Liver (tissue), 9 donors: ENCODE measurements around the gene ADISSP. TPM values are rescaled to one million over a fixed set of nuclear protein-coding genes. Genes with fewer than 3 reads are reported as not detected.

ENCODE experiments used
- DNase-seq: peaks from one replicate; pipeline ENCODE4 v3.0.0-alpha.2; 2017; ENCODE audit warnings: low spot score
- H3K27ac ChIP-seq, 2 donors: one replicate each; pipeline ENCODE4 v1.7.0; 2013; ENCODE audit warnings: inconsistent platforms in 2 of 2, low read length in 2 of 2, control low read depth in 1 of 2, low read depth in 1 of 2, mild to moderate bottlenecking in 1 of 2
- H3K27me3 ChIP-seq, 4 donors: one replicate each; pipeline versions ENCODE4 v1.6.1 to v1.7.0; 2013; ENCODE audit warnings: low read length in 3 of 4, inconsistent platforms in 1 of 4, mild to moderate bottlenecking in 1 of 4, moderate library complexity in 1 of 4; ENCODE audit not compliant: control insufficient read depth in 4 of 4, insufficient read depth in 4 of 4
- H3K36me3 ChIP-seq, 4 donors: one replicate each; pipeline versions ENCODE4 v1.6.1 to v1.7.0; 2013; ENCODE audit warnings: low read length in 3 of 4, mild to moderate bottlenecking in 3 of 4, low read depth in 1 of 4, moderate library complexity in 1 of 4; ENCODE audit not compliant: control insufficient read depth in 4 of 4, insufficient read depth in 3 of 4
- H3K4me1 ChIP-seq, 4 donors: one replicate each; pipeline versions ENCODE4 v1.6.1 to v1.7.0; 2013; ENCODE audit warnings: low read length in 3 of 4, mild to moderate bottlenecking in 3 of 4, moderate library complexity in 1 of 4; ENCODE audit not compliant: control insufficient read depth in 4 of 4, insufficient read depth in 4 of 4
- H3K4me3 ChIP-seq, 3 donors: one replicate each; pipeline versions ENCODE4 v1.6.1 to v1.7.0; 2013; ENCODE audit warnings: low read length in 3 of 3, control low read depth in 1 of 3, low read depth in 1 of 3, mild to moderate bottlenecking in 1 of 3
- H3K9ac ChIP-seq, 2 donors: one replicate each; pipeline ENCODE4 v1.7.0; 2013; ENCODE audit warnings: low read length in 2 of 2, mild to moderate bottlenecking in 2 of 2, moderate library complexity in 2 of 2, control low read depth in 1 of 2, low read depth in 1 of 2
- H3K9me3 ChIP-seq, 4 donors: one replicate each; pipeline versions ENCODE4 v1.6.1 to v1.7.0; 2013; ENCODE audit warnings: low read length in 3 of 4; ENCODE audit not compliant: control insufficient read depth in 4 of 4
- EGR1 ChIP-seq, 2 donors: IDR thresholded peaks; 2 replicates each; pipeline ENCODE4 v1.6.1; 2016 to 2018; ENCODE audit warnings: antibody characterized with exemption in 2 of 2, low read depth in 2 of 2
- FOXA1 ChIP-seq: IDR thresholded peaks from 2 replicates; pipeline ENCODE4 v1.6.1; 2016; ENCODE audit warnings: antibody characterized with exemption
- FOXA2 ChIP-seq: IDR thresholded peaks from 2 replicates; pipeline ENCODE4 v1.6.1; 2016; ENCODE audit warnings: antibody characterized with exemption
- GABPA ChIP-seq, 2 donors: IDR thresholded peaks in 1 of 2; conservative IDR thresholded peaks in 1 of 2; 2 replicates each; pipeline ENCODE4 v1.6.1; 2016; ENCODE audit warnings: antibody characterized with exemption in 2 of 2, mild to moderate bottlenecking in 1 of 2, moderate library complexity in 1 of 2
- HNF4A ChIP-seq, 2 donors: conservative IDR thresholded peaks; 2 replicates each; pipeline ENCODE4 v1.6.1; 2016; ENCODE audit warnings: antibody characterized with exemption in 2 of 2, mild to moderate bottlenecking in 2 of 2
- HNF4G ChIP-seq: IDR thresholded peaks from 2 replicates; pipeline ENCODE4 v1.6.1; 2016; ENCODE audit warnings: antibody characterized with exemption
- JUND ChIP-seq, 2 donors: IDR thresholded peaks; 2 replicates each; pipeline ENCODE4 v1.6.1; 2016; ENCODE audit warnings: antibody characterized with exemption in 2 of 2
- NR2F2 ChIP-seq: IDR thresholded peaks from 2 replicates; pipeline ENCODE4 v1.6.1; 2016; ENCODE audit warnings: antibody characterized with exemption
- RAD21 ChIP-seq, 2 donors: IDR thresholded peaks; 2 replicates each; pipeline ENCODE4 v1.6.1; 2016; ENCODE audit warnings: antibody characterized with exemption in 2 of 2, mild to moderate bottlenecking in 2 of 2
- RXRA ChIP-seq, 2 donors: IDR thresholded peaks; 2 replicates each; pipeline ENCODE4 v1.6.1; 2017 to 2018; ENCODE audit warnings: antibody characterized with exemption in 2 of 2, mild to moderate bottlenecking in 1 of 2
- SP1 ChIP-seq: IDR thresholded peaks from 2 replicates; pipeline ENCODE4 v1.6.1; 2018; ENCODE audit warnings: antibody characterized with exemption, mild to moderate bottlenecking
- TAF1 ChIP-seq: conservative IDR thresholded peaks from 2 replicates; pipeline ENCODE4 v1.6.1; 2016; ENCODE audit warnings: antibody characterized with exemption, mild to moderate bottlenecking
- YY1 ChIP-seq: IDR thresholded peaks from 2 replicates; pipeline ENCODE4 v1.6.1; 2016; ENCODE audit warnings: antibody characterized with exemption, mild to moderate bottlenecking
- whole genome bisulfite sequencing: extraction: QIAGEN DNeasy Blood & Tissue Kit; methylation state at CpG from one replicate; pipeline ENCODE4 v1.1.7; 2013; 5-methylcytosine and 5-hydroxymethylcytosine counted together
- polyA plus RNA-seq, 2 donors: library from polyadenylated mRNA; stranded (reverse) in 1 of 2; unstranded in 1 of 2; fragments of 200-250 nt in 1 of 2; fragments of >200 nt in 1 of 2; fragmentation: Nextera tagmentation in 1 of 2; extraction: Ambion mirVana in 1 of 2; gene quantifications; one replicate each; pipeline versions ENCODE4 v1.2.1 to v1.2.3, GENCODE V29; 2013 to 2015
- total RNA-seq, 2 donors: library from RNA; depleted of rRNA; stranded (reverse); fragments of >200 nt; gene quantifications; one replicate each; pipeline ENCODE4 v1.2.3, GENCODE V29; 2014
- TF ChIP-seq, protein P1 (sequence below): IDR thresholded peaks from 2 replicates; pipeline ENCODE4 v1.6.1; 2016; ENCODE audit warnings: antibody characterized with exemption, mild to moderate bottlenecking
- TF ChIP-seq, protein P2 (sequence below): fragments of 150-350 bp; IDR thresholded peaks from 2 replicates; pipeline ENCODE4 v1.5.1; 2017; ENCODE audit warnings: improper control_type of control experiment, low read depth, low read length; ENCODE audit not compliant: missing input control
- TF ChIP-seq, protein P3 (sequence below): IDR thresholded peaks from 2 replicates; pipeline ENCODE4 v1.6.1; 2016; ENCODE audit warnings: antibody characterized with exemption
- TF ChIP-seq, protein P4 (sequence below): IDR thresholded peaks from 2 replicates; pipeline ENCODE4 v1.6.1; 2016; ENCODE audit warnings: antibody characterized with exemption
- TF ChIP-seq, protein P5 (sequence below): IDR thresholded peaks from 2 replicates; pipeline ENCODE4 v1.6.1; 2016; ENCODE audit warnings: antibody characterized with exemption
- donor health status: healthy.
- donor health status: healthy.
- donor health status: healthy.
- donor health status: healthy.
- donor health status: healthy.

The ADISSP gene
- total and polyA plus RNA-seq, 4 donors, result 3.8 to 27.3 (median 10.4) TPM

DNA sequence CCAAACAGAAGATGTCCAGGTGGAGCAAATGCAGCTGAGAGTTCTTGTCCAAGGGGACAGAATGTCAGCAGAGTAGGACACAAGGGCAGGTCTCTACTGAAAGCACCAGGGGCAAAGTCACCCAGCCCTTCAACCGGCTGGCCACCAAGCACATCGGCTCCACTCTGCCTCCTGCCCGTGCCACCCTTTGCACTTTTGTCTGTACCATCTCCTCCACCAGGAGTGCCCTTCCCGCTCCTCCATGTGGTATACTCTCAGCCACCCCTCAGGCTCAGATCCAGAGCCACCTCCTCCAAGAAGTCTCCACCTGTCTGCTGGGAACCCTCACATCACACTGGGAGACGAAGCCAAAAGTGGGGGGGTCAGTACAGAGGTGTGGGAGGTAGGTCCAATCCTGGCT is 39.2 kb downstream of the ADISSP start:
- no peak for DNase-seq
- Histone ChIP-seq H3K9ac (no peak overlapping the region), H3K4me1 (no peaks in the 10 kb centered on the region), H3K4me3 (no peak overlapping the region), H3K36me3 (no peaks in the 10 kb centered on the region), H3K27me3 (peaks cover 0 to 4% (median 1%) of the 10 kb centered on the region in 4 donors), H3K9me3 (no peaks in the 10 kb centered on the region), H3K27ac (no peak overlapping the region)
- WGBS, result 82% methylated on average over 5 of the region's 5 CpGs
- no peak for TF ChIP-seq JUND (IDR thresholded peaks at IDR 0.05)
- no peak for TF ChIP-seq TAF1
- no peak for TF ChIP-seq GABPA (IDR thresholded peaks at IDR 0.05 in 1 of 2, conservative IDR thresholded peaks at IDR 0.05 in 1 of 2)
- TF ChIP-seq RXRA (IDR thresholded peaks at IDR 0.05), result no peak
- TF ChIP-seq HNF4A (conservative IDR thresholded peaks at IDR 0.05), result no peak
- TF ChIP-seq, protein P1, sequence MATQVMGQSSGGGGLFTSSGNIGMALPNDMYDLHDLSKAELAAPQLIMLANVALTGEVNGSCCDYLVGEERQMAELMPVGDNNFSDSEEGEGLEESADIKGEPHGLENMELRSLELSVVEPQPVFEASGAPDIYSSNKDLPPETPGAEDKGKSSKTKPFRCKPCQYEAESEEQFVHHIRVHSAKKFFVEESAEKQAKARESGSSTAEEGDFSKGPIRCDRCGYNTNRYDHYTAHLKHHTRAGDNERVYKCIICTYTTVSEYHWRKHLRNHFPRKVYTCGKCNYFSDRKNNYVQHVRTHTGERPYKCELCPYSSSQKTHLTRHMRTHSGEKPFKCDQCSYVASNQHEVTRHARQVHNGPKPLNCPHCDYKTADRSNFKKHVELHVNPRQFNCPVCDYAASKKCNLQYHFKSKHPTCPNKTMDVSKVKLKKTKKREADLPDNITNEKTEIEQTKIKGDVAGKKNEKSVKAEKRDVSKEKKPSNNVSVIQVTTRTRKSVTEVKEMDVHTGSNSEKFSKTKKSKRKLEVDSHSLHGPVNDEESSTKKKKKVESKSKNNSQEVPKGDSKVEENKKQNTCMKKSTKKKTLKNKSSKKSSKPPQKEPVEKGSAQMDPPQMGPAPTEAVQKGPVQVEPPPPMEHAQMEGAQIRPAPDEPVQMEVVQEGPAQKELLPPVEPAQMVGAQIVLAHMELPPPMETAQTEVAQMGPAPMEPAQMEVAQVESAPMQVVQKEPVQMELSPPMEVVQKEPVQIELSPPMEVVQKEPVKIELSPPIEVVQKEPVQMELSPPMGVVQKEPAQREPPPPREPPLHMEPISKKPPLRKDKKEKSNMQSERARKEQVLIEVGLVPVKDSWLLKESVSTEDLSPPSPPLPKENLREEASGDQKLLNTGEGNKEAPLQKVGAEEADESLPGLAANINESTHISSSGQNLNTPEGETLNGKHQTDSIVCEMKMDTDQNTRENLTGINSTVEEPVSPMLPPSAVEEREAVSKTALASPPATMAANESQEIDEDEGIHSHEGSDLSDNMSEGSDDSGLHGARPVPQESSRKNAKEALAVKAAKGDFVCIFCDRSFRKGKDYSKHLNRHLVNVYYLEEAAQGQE, result no peak
- TF ChIP-seq, protein P2, sequence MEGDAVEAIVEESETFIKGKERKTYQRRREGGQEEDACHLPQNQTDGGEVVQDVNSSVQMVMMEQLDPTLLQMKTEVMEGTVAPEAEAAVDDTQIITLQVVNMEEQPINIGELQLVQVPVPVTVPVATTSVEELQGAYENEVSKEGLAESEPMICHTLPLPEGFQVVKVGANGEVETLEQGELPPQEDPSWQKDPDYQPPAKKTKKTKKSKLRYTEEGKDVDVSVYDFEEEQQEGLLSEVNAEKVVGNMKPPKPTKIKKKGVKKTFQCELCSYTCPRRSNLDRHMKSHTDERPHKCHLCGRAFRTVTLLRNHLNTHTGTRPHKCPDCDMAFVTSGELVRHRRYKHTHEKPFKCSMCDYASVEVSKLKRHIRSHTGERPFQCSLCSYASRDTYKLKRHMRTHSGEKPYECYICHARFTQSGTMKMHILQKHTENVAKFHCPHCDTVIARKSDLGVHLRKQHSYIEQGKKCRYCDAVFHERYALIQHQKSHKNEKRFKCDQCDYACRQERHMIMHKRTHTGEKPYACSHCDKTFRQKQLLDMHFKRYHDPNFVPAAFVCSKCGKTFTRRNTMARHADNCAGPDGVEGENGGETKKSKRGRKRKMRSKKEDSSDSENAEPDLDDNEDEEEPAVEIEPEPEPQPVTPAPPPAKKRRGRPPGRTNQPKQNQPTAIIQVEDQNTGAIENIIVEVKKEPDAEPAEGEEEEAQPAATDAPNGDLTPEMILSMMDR, result no peak
- TF ChIP-seq HNF4G, result no peak
- TF ChIP-seq NR2F2, result no peak
- TF ChIP-seq RAD21 (IDR thresholded peaks at IDR 0.05), result no peak
- no peak for TF ChIP-seq EGR1 (IDR thresholded peaks at IDR 0.05; ENCODE audit: low read depth in 2 of 2)
- TF ChIP-seq FOXA1, result no peak
- TF ChIP-seq FOXA2, result no peak
- TF ChIP-seq, protein P3, sequence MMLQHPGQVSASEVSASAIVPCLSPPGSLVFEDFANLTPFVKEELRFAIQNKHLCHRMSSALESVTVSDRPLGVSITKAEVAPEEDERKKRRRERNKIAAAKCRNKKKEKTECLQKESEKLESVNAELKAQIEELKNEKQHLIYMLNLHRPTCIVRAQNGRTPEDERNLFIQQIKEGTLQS, result no peak
- TF ChIP-seq, protein P4, sequence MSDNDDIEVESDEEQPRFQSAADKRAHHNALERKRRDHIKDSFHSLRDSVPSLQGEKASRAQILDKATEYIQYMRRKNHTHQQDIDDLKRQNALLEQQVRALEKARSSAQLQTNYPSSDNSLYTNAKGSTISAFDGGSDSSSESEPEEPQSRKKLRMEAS, result no peak
- TF ChIP-seq, protein P5, sequence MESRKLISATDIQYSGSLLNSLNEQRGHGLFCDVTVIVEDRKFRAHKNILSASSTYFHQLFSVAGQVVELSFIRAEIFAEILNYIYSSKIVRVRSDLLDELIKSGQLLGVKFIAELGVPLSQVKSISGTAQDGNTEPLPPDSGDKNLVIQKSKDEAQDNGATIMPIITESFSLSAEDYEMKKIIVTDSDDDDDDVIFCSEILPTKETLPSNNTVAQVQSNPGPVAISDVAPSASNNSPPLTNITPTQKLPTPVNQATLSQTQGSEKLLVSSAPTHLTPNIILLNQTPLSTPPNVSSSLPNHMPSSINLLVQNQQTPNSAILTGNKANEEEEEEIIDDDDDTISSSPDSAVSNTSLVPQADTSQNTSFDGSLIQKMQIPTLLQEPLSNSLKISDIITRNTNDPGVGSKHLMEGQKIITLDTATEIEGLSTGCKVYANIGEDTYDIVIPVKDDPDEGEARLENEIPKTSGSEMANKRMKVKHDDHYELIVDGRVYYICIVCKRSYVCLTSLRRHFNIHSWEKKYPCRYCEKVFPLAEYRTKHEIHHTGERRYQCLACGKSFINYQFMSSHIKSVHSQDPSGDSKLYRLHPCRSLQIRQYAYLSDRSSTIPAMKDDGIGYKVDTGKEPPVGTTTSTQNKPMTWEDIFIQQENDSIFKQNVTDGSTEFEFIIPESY, result no peak
- no peak for TF ChIP-seq SP1
- TF ChIP-seq YY1, result no peak
